T-helper 9 cell (primary cell): ENCODE data around the gene SERPINA4.
"Not testable (repeated sequence)": the region's sequence is repeated elsewhere in the genome, so short reads cannot be mapped to it uniquely, and the experiment has no call there.

Source experiments
- DNase-seq: peaks from one replicate; pipeline ENCODE4 v3.0.0-alpha.2; 2020

Gene SERPINA4

DNA sequence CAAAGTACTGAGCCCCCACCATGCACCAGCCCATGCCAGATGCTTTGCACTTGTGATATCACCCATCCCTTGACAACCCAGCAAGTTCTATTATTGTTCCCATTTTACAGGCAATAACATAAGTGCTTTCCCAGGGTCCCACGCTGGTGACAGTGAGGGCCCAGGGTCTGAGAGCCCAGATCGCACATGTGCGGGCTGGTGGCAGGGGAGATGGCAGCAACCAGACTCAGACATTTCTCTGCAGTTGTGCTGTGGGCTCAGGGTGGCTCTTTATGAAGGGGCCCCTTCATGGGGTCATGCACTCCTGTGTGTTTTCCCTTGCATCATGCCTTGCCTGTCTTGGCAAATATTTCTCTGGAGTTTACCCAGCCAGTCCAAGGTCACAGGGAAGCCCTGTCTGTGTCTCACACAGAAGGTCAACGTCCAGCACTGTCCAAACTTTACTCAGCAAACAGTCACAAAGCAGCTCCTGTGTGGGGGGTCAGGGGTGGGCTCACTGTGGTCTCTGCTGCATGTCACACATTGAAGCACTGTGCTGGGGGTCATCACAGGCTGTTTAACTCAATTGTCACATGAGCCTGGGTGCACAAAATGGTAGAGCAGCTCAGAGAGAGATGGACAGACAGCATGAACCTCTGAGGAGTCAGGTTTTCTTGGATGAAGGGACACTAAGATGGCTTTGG is 32.6 kb downstream of the SERPINA4 start:
- DNase-seq, result no peak

DNA sequence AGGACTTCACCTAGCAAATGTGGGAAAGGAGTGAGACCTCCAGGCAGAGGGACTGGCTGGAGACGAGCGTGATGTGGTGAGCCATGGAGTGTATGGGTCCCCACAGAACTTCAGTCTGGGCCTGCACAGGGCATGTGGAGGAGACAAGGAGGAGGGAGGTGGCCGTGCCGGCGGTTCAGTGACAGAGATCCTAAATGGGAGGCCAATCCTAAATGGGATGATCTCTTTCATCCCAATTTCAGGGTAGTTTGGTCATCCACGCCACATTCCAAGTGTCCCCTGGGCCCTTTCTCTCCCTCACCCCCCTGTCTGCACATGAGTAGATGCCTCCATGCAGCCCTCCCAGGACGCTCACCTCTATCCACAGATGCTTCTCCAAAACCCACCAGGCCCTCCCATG is 33.2 kb downstream of the SERPINA4 start:
- DNase-seq, result no peak

DNA sequence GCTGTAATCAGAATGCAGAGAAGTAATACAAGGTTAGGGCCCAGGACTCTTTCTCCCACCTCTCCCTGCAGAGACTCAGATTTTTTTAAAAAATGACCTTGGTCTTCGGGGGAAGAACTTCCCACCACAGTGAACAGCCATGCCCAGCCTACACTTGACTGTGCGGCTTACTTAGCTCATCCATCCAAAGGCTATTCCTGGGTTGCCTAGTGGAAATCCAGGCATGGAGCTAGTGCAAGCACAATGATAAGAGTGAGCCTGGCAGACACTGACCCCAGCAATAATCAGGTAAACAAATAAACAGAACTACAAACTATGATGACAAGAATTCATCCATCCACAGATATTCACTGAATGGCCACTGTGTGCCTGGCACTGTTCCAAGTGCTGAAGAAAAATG is 34.7 kb downstream of the SERPINA4 start:
- no peak for DNase-seq

DNA sequence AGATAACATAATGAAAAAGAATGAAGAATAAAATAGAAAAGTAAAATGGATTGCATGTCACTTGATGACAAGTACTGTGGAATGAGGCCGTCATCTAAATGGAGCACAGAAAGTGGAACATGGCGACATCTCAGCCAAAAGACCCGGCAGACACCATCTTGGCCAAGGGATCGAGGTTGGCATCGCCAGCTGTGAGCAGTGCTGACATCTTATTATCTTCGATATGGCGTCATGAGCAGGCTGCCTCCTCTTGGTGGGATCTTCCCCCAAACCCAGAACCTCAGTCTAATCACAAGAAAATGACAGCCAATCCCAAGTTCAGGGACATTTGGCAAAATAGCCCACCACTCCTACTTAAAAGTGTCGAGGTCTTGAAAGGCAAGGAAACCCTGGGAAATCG is 35.1 kb downstream of the SERPINA4 start:
- no peak for DNase-seq

DNA sequence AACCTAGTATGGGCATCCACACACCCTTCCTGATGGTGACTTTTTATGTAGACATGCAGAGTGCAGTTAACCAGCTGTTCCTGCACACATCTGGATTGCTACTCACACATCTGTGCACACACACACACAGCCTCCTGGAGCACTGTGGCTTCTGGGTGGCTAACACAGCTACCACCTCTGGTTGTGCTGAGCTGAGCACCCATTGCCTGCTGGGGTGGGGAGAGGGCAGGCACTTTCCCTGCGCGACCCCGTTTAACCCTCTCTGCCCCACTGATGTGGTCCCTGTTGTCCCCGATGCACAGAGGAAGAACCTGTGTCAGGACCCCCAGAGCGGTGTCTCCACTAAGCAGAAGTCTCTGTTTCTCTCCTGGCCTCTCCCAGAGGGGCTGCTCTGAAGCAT is 36.5 kb downstream of the SERPINA4 start:
- no peak for DNase-seq

DNA sequence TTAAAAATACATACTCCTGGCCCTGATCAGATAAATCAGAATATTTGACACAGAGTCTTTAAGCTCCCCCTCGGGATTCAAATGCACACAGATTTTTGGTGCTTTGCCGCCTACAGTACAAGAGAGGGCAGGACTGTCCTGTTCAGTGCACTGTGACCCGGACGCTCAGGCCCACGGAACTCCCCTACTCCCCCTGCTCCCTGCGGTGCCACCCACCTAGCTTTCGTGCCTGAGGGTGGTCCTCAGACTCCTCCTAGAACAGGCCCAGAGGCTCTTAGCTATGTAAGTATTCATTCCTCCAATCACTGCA is 37.2 kb downstream of the SERPINA4 start:
- DNase-seq, result no peak

DNA sequence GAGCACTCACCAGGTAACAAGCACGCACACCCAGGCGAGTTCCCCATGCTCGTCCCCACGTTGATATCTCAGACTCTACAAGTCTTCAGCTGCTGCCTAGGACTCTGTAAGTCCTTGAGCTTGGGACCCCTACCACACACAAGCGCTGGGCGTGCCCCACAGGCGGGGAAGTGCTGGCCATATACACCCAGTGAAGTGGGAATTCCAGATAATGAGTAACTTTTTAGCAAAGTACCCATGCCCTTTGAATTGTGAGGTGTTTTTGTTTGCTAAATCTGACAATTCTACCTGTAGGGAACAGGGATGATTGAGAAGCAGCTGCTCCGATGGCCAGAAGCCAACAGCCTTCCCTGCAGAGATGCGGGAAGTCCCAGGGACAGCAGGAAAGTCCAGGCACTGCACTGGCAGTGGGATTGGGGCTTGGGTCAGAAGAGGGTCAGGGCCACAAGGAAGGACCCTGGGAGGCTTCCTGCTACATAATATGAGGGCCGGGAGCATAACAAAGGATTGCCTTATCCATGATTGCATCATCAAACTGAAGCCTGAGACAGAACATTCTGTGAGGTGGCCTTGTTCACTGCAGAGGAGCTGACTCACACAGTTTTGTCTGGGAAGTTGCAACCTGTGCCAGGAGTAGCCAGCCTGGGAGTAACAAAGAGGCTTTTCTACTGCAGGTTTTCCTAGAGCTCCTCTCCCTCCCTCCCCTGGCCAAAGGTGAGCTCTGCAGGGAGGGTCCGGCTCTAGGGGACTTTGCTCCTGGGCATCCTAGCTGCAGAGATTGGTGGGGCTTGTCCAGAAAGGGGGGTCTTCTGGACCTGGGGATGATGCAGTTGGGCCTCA is 37.8 kb downstream of the SERPINA4 start:
- no peak for DNase-seq

DNA sequence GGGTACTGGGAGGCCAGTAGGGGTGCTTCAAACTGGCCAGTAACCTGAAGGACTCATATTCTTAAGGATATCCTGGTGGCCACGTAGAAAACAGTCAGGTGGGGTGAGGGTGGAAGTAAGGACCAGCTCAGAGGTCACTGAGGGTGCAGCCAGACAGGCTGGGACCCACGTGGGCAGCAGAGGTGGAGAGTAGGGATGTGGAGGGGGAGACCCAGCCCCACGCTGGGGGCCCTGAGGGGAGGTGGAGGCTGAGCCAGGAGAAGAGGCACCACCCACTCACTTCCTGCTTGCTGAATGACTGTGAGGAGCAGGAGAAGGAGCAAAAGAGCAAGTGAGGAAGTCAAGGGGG is 38.4 kb downstream of the SERPINA4 start:
- DNase-seq, result no peak

DNA sequence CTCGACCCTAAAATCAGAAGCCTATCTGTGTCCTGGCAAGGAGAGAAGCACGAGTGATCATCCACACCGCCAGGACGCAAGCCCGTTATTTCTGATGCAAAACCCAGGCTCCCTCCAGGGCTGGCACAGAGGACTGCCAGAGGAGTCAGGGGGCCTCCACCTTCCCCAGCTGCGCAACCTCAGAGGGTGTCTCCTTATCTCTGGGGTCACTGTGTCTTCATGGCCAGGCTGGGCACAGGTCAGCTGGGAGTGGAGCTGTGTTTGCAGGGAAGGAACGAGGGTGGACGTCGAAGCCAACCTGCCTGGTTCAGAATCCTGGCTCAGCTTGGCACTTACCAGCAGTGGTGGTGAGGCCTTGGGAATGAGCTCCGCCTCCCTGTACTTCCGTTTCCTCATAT is 38.9 kb downstream of the SERPINA4 start:
- DNase-seq, result no peak

DNA sequence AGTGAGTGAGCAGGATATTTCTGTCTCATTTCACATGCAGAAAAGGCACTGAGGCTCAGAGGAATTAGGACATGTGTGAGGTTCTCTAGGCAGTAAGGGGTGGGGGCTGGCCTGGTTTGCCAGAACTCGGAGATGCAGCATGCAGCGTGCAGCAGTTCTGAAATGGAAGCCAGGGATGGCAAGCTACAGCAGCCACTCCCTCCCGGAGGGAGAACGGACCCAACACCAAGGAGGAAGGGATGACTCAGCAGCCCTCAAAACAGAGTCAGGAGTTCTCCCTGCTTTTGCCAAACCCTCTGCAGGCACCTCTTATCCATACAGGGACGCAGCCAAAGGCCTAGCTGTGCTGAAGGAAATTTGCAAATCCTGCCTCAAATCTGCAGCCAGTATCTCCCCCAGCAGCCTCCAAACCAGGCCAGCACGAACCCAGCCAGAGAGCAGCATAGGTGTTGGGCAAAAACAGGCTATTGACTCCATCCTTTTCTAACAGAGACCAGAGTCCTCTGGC is 40.7 kb downstream of the SERPINA4 start:
- DNase-seq, result no peak

DNA sequence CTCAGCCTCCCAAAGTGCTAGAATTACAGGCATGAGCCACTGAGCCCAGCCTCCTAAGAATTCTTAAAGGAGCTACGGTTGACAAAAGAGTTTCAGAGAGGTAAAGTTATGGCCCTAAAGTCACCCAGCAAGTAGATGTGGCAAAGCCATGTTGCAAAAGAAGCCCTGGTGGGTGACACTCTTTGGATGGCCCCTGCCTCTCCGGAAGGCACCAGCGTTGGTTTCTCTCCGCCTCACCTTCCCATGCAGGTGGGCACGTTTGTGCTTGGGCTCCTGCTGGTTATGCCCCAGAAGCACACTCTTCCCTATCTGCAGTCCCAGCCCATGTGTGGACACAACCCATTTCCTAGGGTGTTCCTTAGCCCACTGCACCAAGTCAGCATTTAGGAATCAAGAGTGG is 41.5 kb downstream of the SERPINA4 start:
- no peak for DNase-seq

DNA sequence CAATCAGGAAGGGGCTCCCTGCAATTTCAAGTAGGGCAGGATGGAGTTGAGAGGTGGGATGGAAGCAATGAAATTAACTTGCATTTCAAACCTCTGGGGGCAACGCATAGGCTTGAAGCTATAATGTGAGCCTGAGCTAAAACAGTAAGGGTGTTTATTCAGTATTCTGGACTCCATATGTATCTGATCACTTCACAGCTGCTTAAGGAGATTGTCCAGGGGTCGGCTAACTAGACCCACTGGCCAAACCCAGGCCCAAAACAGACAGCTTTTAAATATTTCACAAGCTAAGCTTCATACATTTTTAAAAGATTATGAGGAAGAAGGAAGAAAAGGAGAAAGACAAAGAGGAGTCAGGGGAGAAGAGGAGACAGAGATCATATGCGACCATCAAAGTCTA is 44.1 kb downstream of the SERPINA4 start:
- no peak for DNase-seq

DNA sequence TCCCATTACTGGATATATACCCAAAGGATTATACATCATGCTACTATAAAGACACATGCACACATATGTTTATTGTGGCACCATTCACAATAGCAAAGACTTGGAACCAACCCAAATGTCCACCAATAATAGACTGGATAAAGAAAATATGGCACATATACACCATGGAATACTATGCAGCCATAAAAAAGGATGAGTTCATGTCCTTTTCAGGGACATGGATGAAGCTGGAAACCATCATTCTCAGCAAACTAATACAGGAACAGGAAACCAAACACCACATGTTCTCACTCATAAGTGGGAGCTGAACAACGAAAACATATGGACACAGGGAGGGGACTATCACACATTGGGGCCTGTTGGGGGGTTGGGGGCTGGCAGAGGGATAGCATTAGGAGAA is 47.7 kb downstream of the SERPINA4 start:
- DNase-seq, result not testable (repeated sequence)

DNA sequence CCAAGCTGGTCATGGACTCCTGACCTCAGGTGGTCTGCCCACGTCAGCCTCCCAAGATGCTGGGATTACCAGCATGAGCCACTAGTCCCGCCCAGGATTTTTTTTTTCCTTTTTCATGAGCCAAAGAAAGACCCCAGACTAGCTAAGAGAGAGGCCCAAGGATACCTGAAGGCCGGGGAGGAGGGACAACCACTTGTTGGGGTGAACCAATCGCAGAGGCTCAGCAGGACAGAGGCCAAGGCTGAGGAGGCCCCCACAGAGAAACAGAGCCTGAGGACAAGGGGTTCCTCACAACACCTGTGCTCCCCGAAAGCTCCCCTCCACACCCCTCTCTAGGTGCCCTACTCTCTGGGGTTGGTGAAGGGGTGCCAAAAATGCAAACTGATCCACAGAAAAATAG is 49.9 kb downstream of the SERPINA4 start:
- DNase-seq, result no peak

DNA sequence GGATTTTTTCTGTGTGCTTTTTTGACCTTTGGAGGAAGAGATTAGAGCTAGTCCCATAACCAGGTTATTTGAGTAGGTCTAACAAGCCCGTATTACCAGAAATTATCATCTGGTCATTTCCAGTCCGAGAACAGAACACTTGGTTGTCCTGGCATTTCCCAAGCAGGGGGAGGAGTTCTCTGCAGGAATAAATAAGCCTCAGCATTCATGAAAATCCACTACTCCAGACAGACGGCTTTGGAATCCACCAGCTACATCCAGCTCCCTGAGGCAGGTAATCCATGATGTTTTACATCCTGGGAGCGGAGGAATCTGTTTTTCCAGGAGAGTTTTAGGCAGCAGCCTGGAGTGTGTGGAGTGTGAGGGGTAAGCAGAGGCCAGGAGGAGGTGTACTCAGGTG is 50.9 kb downstream of the SERPINA4 start, which contains the start of gene SERPINA3:
TSS of gene SERPINA3 (plus strand) at position 218 of the 400 bp plus-strand sequence. CDS start 2,051 bp downstream, outside the sequence.
- DNase-seq, result no peak

DNA sequence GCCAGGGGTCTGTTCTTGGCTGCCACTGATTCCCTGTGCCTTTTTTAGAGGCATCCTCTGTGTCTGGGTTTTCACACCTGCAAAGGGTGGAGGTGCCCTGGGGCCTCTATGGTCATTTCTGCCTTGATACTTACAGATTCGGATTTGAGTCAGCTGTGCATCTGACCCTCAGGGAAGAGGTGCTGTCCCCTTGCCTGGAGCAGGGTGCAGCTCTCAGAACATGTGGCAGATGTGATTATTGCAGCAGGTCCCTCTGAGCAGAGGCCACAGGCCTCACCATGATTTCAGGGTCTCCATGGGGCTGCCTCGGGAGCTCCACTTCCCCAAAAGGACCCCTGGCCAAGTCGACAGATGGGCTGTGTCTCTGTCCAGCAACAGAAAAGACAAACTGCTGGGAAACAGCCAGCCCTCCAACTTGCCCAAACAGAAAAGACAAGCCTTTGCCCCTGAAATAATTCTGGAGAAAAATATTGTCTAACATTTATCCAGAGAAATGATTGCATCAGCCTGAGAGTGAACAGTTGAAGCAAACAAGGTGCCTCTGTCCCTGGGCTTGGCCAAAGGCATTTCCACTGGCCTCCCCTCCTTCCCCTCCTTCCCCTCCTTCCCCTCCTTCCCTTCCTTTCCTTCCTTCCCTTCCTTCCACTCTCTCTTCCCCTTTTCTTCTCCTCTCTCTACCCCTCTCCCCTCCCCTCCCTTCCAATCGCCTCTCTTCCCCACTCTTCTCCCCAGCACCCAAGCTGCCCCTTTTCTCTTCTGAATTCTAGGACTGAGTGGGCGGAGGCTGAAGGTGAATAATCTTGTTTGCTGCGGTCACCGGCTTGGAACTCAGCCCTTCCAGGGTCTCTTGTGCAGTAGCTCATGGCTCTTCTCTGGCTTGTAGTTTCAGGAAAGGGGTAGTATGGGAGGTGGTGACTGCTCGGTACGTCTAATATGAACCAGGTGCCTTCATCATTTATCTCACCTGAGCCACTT is 51.6 kb downstream of the SERPINA4 start:
- DNase-seq, result no peak

DNA sequence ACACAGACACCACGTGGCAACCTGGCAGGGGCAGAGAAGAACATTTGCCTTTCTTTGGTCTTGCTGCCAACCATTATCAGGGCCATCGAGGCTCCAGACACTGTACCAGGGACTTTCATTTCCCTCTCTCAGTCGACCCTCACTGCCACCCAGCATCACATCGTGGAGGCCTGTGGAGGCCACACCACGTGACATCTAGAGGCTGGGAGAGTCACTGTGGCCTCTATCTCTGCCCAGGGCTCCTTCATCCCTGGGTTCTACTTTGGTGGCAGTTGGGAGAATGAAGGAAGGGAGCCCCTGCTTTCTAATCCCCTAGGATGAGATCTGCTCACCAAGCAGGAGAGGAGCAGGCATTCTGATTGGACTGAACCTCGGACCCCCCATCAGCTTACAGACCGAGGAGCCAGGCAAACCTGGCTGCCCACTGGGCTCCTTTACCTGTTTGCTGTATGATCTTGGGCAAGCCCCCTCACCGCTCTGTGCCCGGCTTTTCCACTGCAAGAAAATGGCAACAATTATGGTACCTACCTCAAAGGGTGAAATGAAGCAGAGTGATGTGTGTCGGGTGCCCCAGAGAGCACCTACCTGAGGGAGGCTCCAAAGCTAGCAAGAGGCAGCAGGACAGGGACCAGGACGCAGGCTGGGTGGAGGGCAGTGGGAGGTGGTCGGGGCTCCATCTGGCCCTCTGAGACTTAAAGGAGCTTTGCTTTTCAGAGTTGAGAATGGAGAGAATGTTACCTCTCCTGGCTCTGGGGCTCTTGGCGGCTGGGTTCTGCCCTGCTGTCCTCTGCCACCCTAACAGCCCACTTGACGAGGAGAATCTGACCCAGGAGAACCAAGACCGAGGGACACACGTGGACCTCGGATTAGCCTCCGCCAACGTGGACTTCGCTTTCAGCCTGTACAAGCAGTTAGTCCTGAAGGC is 52.7 kb downstream of the SERPINA4 start:
- DNase-seq, result no peak

DNA sequence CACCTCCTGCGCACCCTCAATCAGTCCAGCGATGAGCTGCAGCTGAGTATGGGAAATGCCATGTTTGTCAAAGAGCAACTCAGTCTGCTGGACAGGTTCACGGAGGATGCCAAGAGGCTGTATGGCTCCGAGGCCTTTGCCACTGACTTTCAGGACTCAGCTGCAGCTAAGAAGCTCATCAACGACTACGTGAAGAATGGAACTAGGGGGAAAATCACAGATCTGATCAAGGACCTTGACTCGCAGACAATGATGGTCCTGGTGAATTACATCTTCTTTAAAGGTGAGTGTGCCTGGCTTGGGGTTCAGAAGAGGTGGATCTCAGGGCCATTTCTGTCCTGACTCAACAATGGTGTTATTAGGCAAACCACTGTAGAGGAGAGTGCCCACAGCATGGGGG is 53.6 kb downstream of the SERPINA4 start:
- DNase-seq, result no peak

DNA sequence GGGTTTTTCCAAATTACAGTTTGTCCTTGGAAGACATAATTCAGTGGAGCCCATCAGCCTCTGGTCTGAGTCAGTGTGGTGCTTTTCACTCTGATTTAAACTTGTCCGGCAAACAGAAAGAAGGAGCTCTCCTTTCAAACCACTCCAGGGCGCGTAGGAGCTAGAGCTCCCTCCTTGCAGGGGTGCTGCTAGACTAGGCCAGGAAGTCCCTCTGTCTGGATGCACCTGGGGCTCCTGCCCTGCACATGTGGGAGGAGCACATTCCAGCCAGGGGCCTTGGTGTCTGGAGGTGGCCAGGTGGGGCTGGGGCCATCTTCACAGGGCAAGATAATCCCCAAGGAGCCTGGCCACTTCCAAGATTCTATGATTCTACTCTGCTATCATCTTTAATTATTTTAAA is 54.0 kb downstream of the SERPINA4 start:
- DNase-seq, result no peak

DNA sequence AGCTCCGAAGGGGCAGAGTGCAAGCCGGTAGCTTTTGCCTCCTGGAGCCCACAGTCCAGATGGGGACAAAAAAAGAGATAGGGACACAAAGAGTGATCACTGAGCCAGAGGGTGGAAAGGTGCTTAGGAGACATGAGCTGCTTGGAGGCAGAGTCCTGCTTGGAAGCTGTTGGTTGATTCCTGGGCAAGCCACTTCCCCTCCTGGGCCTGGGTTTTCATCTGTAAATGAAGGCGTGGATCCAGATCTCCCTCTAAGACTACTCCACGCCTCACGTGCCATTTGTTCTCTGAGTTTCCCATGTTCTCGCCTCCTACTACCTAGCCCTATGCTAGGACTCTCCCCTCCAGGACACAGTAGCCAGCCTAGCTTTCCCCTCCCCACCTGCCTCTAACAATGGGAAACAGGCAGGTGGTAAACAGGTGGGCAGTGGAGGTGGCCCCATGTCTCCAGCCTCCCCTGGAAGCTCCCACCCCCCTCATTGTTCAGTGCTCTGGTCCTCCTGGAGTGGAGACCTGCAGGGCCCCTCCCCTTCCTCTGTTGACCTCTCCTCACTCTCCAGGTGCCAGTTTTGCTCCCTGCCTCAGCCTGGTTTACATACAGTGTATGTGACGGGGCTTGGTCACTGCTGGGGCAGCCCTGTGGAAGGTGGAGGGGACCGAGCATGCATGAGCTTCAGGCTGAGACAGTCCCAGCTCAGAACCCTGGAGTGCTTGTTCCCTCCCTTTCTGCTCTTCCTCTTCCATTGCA is 54.8 kb downstream of the SERPINA4 start:
- DNase-seq, result no peak

DNA sequence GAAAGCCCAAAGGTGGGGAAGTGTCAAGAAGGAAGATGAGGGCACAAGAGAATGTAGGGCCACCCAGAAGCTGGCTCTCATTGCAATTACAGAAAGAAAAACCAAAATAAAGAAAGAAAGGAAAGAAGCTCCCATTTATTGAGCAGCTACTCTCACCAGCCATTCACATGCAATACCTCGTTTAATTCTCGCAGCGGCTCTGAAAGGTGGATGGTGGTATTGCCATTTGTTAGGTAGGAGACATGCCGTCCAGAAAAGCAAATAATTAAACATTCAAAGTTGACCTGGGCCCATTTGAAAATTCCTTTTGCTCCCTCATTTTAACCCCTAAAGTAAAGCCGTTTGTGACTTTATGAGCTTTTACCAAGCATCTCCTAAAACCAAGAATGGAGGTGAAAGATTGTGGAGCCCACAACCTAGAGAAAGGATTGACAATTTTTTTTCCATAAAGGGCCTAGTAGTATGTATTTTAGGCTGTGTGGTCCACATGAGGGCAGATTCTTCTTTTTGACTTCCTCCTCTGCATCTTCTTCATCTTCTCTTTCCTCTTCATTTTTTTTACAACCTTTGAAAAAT is 56.2 kb downstream of the SERPINA4 start:
- DNase-seq, result no peak
